ENCODE measurements around the gene USP28. TPM values are rescaled to one million over a fixed set of nuclear protein-coding genes. Genes with fewer than 3 reads are reported as not detected.
A peak's percentile ranks its signal among the peaks of the same experiment; 100 is the strongest.
"Not testable (repeated sequence)": the region's sequence is repeated elsewhere in the genome, so short reads cannot be mapped to it uniquely, and the experiment has no call there.

The USP28 gene
- total RNA-seq, 2 experiments from 2014 or later: 26.1 to 26.8 TPM

DNA sequence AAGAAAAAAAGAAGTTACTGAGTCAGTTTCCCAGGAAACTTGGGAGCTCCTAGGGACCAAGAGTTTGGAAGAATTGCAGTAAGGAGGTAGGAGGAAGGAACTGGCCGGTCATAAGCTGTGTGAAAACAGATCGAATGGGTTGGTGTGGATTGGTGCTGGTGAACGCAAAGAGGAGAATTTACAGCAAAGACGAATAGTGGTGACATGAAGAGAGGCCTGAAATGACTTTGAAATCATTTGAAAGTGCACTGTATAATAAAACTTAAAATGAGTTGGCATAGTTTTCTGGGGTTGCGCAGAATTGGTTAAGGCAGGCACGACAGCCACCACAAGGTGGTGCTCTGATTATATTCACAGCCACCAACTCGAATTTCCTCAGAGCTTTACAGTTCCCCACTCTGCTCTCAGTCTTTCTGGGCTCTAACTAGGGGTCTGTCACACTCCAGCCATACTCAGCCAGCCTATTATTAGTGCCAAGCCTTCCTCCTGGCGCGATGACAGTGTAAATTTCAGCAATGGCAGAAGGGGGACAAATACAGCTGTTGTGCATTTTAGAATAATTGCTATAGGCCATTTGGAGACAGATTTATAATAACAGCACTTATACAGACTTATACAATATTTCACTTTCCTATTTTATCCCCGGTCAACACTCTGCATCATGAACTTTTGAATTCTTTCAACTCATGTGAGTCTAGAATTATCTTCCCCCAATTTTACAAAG is 20.9 kb upstream of the USP28 start:
- Mint-ChIP-seq H3K36me3 (ENCODE audit: low read depth) (no peaks in the 10 kb centered on the region), H3K4me3 (no peak overlapping the region)

DNA sequence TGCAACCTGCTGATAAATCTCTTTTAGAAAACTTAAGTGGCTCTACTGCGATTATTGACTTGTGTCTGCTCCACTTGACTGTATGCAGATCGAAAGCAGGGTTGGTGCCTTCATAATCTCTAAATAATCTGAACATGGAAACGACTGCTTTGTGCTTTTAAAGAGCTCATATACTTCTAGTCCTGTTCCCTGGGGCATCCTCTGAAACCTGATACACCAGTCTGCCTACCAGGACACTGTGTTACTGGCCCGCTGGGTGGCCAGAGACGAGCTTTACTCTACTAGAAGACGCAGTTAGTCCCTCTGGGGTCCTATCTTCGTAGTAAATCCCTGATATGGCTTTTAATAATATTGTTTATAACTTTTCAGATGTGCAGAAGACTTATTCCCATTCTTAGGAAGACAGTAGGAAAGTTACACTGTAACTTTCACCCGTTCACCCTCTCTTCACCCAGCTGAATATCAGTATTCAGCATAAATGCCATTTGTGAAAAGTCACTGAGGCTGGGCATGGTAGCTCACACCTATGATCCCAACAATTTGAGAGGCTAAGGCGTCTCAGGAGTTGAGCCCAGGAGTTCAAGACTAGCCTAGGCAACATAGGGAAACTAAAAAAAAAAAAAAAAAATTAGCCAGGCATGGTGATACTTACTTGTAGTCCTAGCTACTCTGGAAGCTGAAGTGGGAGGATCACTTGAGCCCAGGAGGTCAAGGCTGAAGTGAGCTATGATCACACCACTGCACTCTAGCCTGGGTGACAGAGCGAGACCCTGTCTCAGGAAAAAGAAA is 20.2 kb upstream of the USP28 start:
- H3K4me3 Mint-ChIP-seq: no peak overlapping the region
- DNase-seq: no peak
- H3K36me3 Mint-ChIP-seq (ENCODE audit: low read depth): no peaks in the 10 kb centered on the region
- no peaks in the 10 kb centered on the region for H3K4me1 Mint-ChIP-seq (ENCODE audit: low read depth)
- H3K27me3 Mint-ChIP-seq (ENCODE audit: low read depth): no peaks in the 10 kb centered on the region
- H3K27ac Mint-ChIP-seq: no peak overlapping the region
- CTCF ChIA-PET: interaction anchor here (0.6 to 7.4 kb wide), 16 partner anchors 8 to 1044 kb away, joined by 3 to 108 read pairs (median 3); no protein-coding TSS in a partner anchor
- intact Hi-C loops (cut with micrococcal nuclease): loop anchor here (1.0 to 10.0 kb wide), 4 partner anchors 99 to 366 kb away; partner anchors contain the start of gene ZBTB16
- no peaks in the 10 kb centered on the region for H3K9me3 Mint-ChIP-seq

More for the DNA sequence above, 20.9 kb upstream of the USP28 start:
- intact Hi-C loops (cut with micrococcal nuclease): loop anchor here (1.0 to 10.0 kb wide), 4 partner anchors 98 to 365 kb away; partner anchors contain the start of gene ZBTB16
- no peak overlapping the region for H3K27ac Mint-ChIP-seq
- no peaks in the 10 kb centered on the region for H3K27me3 Mint-ChIP-seq (ENCODE audit: low read depth)
- no peaks in the 10 kb centered on the region for H3K4me1 Mint-ChIP-seq (ENCODE audit: low read depth)
- CTCF ChIA-PET: interaction anchor here (0.6 to 7.4 kb wide), 17 partner anchors 9 to 1666 kb away, joined by 3 to 108 read pairs (median 3); no protein-coding TSS in a partner anchor
- DNase-seq: peak; percentile 54
- no peaks in the 10 kb centered on the region for H3K9me3 Mint-ChIP-seq

DNA sequence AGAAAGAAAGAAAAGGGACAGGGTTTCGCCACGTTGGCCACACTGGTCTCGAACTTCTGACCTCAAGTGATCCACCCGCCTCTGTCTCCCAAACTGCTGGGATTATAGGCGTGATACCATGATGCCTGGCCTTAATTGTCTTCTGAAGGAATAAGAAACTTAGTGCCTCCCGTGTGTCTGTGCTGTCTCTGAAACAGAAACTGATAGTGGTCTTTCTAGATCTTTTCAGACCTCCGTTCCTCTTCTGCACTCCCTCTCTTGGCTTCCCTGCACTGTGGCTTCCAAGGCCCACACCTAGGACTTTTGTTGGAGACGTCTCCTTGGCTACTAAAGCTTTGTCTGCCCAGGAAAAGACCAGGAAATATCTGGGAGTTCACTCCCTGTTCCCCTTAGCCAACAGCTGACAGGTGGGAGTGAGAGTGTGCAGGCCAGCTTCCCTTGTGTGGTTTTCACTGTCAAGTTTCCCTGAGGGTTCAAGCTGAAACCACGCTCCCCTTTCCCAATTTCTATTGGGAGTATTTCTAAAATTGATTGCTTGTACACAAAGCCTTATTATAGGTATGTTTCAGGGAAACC is 19.1 kb upstream of the USP28 start:
- intact Hi-C loops (cut with micrococcal nuclease): loop anchor here (10.0 kb wide), 1 partner anchor 160 kb away; the partner anchor contains the start of gene ZBTB16
- Mint-ChIP-seq H3K4me1 (ENCODE audit: low read depth) (no peaks in the 10 kb centered on the region), H3K27ac (no peak overlapping the region), H3K27me3 (ENCODE audit: low read depth) (no peaks in the 10 kb centered on the region), H3K4me3 (no peak overlapping the region), H3K36me3 (ENCODE audit: low read depth) (no peaks in the 10 kb centered on the region), H3K9me3 (no peaks in the 10 kb centered on the region)
- CTCF ChIA-PET: interaction anchor here (0.6 to 7.4 kb wide), 2 partner anchors 368 to 1057 kb away, joined by 3 to 108 read pairs; no protein-coding TSS in a partner anchor
- DNase-seq: no peak

DNA sequence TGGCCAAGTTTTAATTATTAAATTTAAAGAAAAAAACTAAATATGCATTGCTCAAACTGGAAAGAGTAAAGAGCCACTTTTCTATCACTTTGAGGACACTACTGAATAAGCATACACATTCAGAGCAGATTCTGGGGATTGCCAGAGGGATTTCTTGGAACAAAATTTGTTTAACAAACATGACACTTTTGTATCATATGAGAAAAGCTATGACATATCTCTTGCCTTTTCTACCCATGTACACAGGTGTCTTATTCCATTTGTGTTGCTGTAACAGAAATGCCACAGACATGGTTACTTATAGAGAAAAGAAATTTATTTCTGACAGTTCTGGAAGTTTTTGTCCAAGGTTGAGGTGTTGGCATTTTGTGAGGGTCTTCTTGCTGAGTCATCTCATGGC is 13.5 kb upstream of the USP28 start:
- CTCF ChIA-PET: no interaction called here

DNA sequence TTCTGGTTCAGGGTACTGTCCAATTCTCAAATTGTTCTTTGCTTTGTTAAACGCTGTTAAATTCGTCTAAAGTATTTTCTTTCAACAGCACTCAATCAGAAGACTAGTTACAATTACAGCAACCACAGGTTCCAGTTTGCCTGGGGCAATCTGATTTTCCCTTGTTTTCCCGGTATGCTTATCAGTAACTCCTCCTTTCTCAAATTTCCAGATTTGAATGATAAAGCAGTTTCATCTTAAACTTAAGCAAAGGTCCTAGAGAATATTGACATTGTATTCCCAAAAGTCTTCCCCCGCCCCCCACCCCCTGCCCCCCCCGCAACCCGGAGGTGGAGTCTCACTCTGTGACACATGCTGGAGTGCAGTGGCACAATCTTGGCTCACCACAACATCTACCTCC is 10.5 kb upstream of the USP28 start:
- H3K4me1 Mint-ChIP-seq (ENCODE audit: low read depth): no peaks in the 10 kb centered on the region
- no peak overlapping the region for H3K27ac Mint-ChIP-seq
- CTCF ChIA-PET: no interaction called here
- intact Hi-C loops (cut with micrococcal nuclease): no loop called here
- no peaks in the 10 kb centered on the region for H3K27me3 Mint-ChIP-seq (ENCODE audit: low read depth)
- no peak overlapping the region for H3K4me3 Mint-ChIP-seq
- DNase-seq: no peak
- H3K9me3 Mint-ChIP-seq: no peaks in the 10 kb centered on the region
- H3K36me3 Mint-ChIP-seq (ENCODE audit: low read depth): no peaks in the 10 kb centered on the region

More for the DNA sequence above, 13.5 kb upstream of the USP28 start:
- H3K4me1 Mint-ChIP-seq (ENCODE audit: low read depth): no peaks in the 10 kb centered on the region
- no peak overlapping the region for H3K27ac Mint-ChIP-seq
- no peak overlapping the region for H3K4me3 Mint-ChIP-seq
- H3K36me3 Mint-ChIP-seq (ENCODE audit: low read depth): no peaks in the 10 kb centered on the region
- intact Hi-C loops (cut with micrococcal nuclease): no loop called here
- DNase-seq: no peak
- no peaks in the 10 kb centered on the region for H3K27me3 Mint-ChIP-seq (ENCODE audit: low read depth)
- H3K9me3 Mint-ChIP-seq: no peaks in the 10 kb centered on the region

DNA sequence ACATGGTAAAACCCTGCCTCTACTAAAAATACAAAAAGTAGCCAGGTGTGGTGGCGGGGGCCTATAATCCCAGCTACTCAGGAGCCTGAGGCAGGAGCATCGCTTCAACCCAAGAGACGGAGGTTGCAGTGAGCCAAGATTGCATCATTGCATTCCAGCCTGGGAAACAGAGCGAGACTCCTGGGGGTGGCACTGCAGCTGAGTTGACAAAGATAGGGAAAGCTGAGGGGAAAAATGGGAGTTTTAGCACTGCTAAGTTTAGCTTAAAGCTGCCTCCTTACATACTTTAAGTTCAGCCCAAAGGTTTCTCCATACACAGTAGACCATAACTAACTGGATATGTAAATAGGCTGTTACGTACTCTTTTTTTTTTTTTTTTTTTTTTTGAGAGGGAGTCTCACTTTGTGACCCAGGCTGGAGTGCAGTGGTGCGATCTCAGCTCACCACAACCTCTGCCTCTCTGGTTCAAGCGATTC is 9.0 kb upstream of the USP28 start:
- H3K4me3 Mint-ChIP-seq: no peak overlapping the region
- DNase-seq: no peak
- CTCF ChIA-PET: interaction anchor here (0.6 to 2.1 kb wide), 3 partner anchors 12 to 377 kb away, joined by 3 to 9 read pairs (median 6); no protein-coding TSS in a partner anchor
- no peaks in the 10 kb centered on the region for H3K36me3 Mint-ChIP-seq (ENCODE audit: low read depth)
- no peaks in the 10 kb centered on the region for H3K4me1 Mint-ChIP-seq (ENCODE audit: low read depth)
- intact Hi-C loops (cut with micrococcal nuclease): no loop called here
- H3K9me3 Mint-ChIP-seq: peaks cover 2% of the 10 kb centered on the region
- H3K27ac Mint-ChIP-seq: no peak overlapping the region
- no peaks in the 10 kb centered on the region for H3K27me3 Mint-ChIP-seq (ENCODE audit: low read depth)

DNA sequence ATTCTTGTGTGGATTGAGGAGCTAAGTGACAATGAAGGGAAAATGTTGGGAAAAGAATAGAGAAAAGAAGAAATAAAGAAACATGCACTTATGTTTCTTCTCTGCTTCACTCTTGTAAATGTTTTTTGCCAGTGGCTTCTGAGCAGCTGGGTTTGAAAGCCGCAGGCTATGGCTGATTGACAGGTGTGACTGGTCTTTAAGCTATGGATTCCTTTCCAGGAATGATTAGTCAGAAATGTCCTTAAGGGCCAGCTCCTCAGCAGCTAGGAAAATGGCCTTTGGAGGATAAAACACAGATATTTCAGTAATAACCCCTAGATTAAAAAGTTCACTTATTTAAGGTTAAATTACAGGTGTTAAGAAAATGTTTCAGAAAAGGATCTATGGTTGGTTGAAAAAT is 6.5 kb upstream of the USP28 start:
- intact Hi-C loops (cut with micrococcal nuclease): no loop called here
- CTCF ChIA-PET: no interaction called here
- no peak for DNase-seq
- Mint-ChIP-seq H3K27me3 (ENCODE audit: low read depth) (no peaks in the 10 kb centered on the region), H3K4me1 (ENCODE audit: low read depth) (peaks cover 8% of the 10 kb centered on the region), H3K4me3 (no peak overlapping the region), H3K9me3 (peaks cover 4% of the 10 kb centered on the region), H3K36me3 (ENCODE audit: low read depth) (no peaks in the 10 kb centered on the region), H3K27ac (no peak overlapping the region)

DNA sequence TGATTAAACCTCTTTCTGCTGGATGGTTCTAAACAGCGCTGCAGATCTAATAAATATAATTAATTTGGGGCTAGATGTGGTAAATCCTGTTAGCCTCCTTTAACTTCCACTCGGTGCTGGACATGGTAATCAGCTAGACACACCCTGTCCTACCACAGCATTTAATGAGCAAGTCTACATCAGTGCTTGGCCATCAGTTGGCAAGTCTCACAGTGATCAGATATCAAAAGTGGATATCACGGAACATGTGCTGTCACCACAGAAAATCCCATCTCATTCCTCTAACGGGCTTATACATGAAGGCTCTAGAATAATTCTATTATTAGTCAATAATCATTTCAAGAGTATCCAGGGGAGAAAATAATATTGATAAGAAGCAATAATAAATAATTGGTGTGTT is 5.6 kb upstream of the USP28 start:
- CTCF ChIA-PET: no interaction called here
- Mint-ChIP-seq H3K4me1 (ENCODE audit: low read depth) (peaks cover 14% of the 10 kb centered on the region), H3K27ac (no peak overlapping the region), H3K27me3 (ENCODE audit: low read depth) (no peaks in the 10 kb centered on the region), H3K4me3 (no peak overlapping the region), H3K36me3 (ENCODE audit: low read depth) (no peaks in the 10 kb centered on the region), H3K9me3 (peaks cover 4% of the 10 kb centered on the region)
- intact Hi-C loops (cut with micrococcal nuclease): no loop called here
- DNase-seq: no peak

DNA sequence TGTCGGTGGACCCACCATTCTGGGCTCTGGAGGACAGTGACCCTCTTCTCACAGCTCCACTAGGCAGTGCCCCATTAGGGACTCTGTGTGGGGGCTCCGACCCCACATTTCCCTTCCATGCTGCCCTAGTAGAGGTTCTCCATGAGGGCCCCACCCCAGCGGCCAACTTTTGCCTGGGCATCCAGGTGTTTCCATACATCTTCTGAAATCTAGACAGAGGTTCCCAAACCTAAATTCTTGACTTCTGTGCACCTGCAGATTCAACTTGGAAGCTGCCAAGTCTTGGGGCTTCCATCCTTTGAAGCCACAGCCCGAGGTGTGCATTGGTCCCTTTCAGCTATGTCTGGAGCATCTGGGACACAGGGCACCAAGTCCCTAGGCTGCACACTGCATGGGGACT is 4.1 kb upstream of the USP28 start:
- not testable (repeated sequence) for H3K27me3 Mint-ChIP-seq (ENCODE audit: low read depth); H3K27ac Mint-ChIP-seq; H3K4me3 Mint-ChIP-seq; H3K36me3 Mint-ChIP-seq (ENCODE audit: low read depth); H3K9me3 Mint-ChIP-seq; DNase-seq
- CTCF ChIA-PET: interaction anchor here (1.5 kb wide), 1 partner anchor 16 kb away, joined by 3 read pairs; no protein-coding TSS in a partner anchor
- peaks cover 19% of the 10 kb centered on the region for H3K4me1 Mint-ChIP-seq (ENCODE audit: low read depth)
- intact Hi-C loops (cut with micrococcal nuclease): loop anchor here (5.0 kb wide), 1 partner anchor 303 kb away; no protein-coding TSS in a partner anchor

DNA sequence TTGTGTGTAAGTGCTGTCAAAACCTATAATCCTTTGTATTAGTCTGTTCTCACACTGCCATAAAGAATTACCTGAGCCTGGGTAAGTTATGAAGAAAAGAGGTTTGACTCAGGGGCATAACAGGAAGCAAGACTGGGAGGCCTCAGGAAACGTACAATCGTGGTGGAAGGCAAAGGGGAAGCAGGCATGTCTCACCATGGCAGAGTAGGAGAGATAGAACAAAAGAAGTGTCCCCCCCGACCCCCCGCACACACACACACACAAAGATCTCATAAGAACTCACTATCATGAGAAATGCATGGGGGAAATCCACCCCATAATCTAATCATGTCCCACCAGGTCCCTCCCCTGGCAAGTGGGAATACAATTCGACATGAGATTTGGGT is 2.3 kb upstream of the USP28 start:
- Mint-ChIP-seq H3K4me1 (ENCODE audit: low read depth) (peaks cover 32% of the 10 kb centered on the region), H3K27ac (peak overlapping the region; percentile 18), H3K36me3 (ENCODE audit: low read depth) (peaks cover 2% of the 10 kb centered on the region), H3K27me3 (ENCODE audit: low read depth) (no peaks in the 10 kb centered on the region), H3K4me3 (no peak overlapping the region), H3K9me3 (peaks cover 4% of the 10 kb centered on the region)
- CTCF ChIA-PET: no interaction called here
- intact Hi-C loops (cut with micrococcal nuclease): loop anchor here (2.0 to 5.0 kb wide), 2 partner anchors 305 to 563 kb away; partner anchors contain the start of gene TTC12
- DNase-seq: no peak

DNA sequence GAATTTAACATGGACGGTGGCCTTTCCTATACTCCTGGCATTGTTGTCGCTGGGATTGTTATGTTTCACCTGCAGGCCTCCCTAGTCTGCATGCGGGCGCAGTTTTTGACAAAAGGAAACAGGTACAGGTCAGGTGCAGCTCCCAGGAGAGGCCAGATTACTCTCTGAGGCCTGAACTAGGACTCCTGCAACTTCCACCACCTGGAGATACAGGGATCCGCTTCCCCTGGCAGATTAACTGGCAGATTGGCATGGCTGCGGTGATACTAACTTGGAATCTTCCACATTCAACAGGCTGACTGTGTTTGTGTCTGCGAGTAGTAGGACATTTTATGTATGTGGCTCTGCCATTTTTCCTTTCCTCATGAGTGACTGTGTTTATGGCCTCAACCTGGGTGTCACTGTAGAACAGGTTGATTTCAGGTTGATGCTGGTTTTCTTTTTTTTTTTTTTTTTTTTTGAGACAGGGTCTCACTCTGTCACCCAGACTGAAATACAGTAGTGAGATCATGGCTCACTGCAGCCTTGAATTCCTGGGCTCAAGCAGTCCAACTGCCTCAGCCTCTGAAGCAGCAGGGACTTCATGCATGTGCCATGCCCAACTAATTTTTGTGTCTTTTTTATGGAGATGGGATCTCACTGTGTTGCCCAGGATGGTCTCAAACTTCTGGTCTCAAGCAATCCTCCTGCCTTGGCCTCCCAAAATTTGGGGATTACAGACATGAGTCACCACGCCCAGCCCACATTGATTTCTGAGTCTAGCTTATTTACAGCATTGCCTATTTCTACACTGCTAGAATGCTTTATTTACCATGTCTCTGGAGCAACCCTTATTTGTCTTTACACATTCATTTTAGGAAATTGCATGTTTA is 1.7 kb upstream of the USP28 start:
- H3K27ac Mint-ChIP-seq: peak overlapping the region; percentile 18
- DNase-seq: no peak
- CTCF ChIA-PET: no interaction called here
- intact Hi-C loops (cut with micrococcal nuclease): loop anchor here (2.0 to 5.0 kb wide), 2 partner anchors 305 to 562 kb away; partner anchors contain the start of gene TTC12
- H3K4me1 Mint-ChIP-seq (ENCODE audit: low read depth): peaks cover 32% of the 10 kb centered on the region
- H3K4me3 Mint-ChIP-seq: peak overlapping the region; percentile 95
- no peaks in the 10 kb centered on the region for H3K27me3 Mint-ChIP-seq (ENCODE audit: low read depth)
- H3K36me3 Mint-ChIP-seq (ENCODE audit: low read depth): peaks cover 3% of the 10 kb centered on the region
- peaks cover 4% of the 10 kb centered on the region for H3K9me3 Mint-ChIP-seq
